Liver (tissue), 3 donors: ENCODE results near the gene KRTAP2-1.
"Not testable (repeated sequence)": the region's sequence is repeated elsewhere in the genome, so short reads cannot be mapped to it uniquely, and the experiment has no call there.

Experiments used
- CTCF ChIP-seq: fragments of 150-350 bp; IDR thresholded peaks from 2 replicates; pipeline ENCODE4 v1.5.1; 2017; ENCODE audit warnings: improper control_type of control experiment, low read depth, low read length; ENCODE audit not compliant: missing input control
- EGR1 ChIP-seq, 2 donors: IDR thresholded peaks; 2 replicates each; pipeline ENCODE4 v1.6.1; 2016 to 2018; ENCODE audit warnings: antibody characterized with exemption in 2 of 2, low read depth in 2 of 2
- NR2F2 ChIP-seq: IDR thresholded peaks from 2 replicates; pipeline ENCODE4 v1.6.1; 2016; ENCODE audit warnings: antibody characterized with exemption
- TAF1 ChIP-seq: conservative IDR thresholded peaks from 2 replicates; pipeline ENCODE4 v1.6.1; 2016; ENCODE audit warnings: antibody characterized with exemption, mild to moderate bottlenecking
- donor health status: healthy.
- donor health status: healthy.

DNA sequence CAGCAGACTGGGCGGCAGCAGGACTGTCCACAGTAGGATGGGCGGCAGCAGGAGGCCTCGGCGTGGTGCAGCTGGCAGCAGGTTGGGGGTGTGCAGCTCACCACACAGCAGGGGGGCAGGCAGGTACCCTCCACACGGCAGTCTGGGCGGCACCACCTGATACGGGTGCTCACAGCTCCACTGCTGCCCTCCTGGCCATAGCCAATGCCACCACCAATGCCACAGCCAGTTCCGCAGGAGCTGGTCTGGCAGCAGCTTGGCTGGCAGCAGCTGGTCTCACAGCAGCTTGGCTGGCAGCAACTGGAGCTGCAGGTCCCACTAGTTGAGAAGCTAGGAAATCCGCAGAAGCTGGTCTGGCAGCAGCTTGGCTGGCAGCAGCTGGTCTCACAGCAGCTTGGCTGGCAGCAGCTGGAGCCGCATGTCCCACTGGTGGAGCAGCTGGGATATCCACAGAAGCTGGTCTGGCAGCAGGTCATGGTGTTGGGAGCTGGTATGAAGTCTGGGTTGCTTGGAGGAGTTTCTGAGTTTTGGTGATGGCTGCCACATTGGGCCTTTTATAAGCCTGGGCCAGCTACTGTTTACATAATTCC, 12.7 kb downstream of the KRTAP2-1 start, which contains the start of gene KRTAP1-3:
- not testable (repeated sequence) for TF ChIP-seq CTCF; NR2F2; EGR1 (IDR thresholded peaks at IDR 0.05; ENCODE audit: low read depth in 2 of 2); TAF1
